Activated naive CD4-positive, alpha-beta T cell treated with anti-CD3 and anti-CD28 coated beads, Interleukin-2, amount 10 ng/mL, durations not matched to agents 7 days and 5 days (primary cell): ENCODE data around the gene SLC66A3.
A peak's percentile ranks its signal among the peaks of the same experiment; 100 is the strongest.

Experiments used
- CTCF ChIA-PET: fragments of 350-600 bp; sonication (Branson Sonifier 250); formaldehyde crosslinking; loops from one replicate; lab custom pipeline; 2021; ENCODE audit warnings: antibody characterized with exemption; lab: Charles Lee
- DNase-seq: peaks from one replicate; pipeline ENCODE4 v3.0.0-alpha.2; 2020
- H3K27ac Mint-ChIP-seq: one replicate; pipeline ENCODE4 v1.8.0; 2021; ENCODE audit warnings: mild to moderate bottlenecking, moderate library complexity, mixed read lengths
- H3K27me3 Mint-ChIP-seq: one replicate; pipeline ENCODE4 v1.8.0; 2021; ENCODE audit warnings: mild to moderate bottlenecking, mixed read lengths
- H3K36me3 Mint-ChIP-seq: one replicate; pipeline ENCODE4 v1.8.0; 2021; ENCODE audit warnings: mixed read lengths
- H3K4me1 Mint-ChIP-seq: one replicate; pipeline ENCODE4 v1.8.0; 2021; ENCODE audit warnings: mixed read lengths
- H3K4me3 Mint-ChIP-seq: one replicate; pipeline ENCODE4 v1.8.0; 2021; ENCODE audit warnings: mild to moderate bottlenecking, moderate library complexity, mixed read lengths
- H3K9me3 Mint-ChIP-seq: one replicate; pipeline ENCODE4 v1.8.0; 2021; ENCODE audit warnings: mixed read lengths

The SLC66A3 gene

DNA sequence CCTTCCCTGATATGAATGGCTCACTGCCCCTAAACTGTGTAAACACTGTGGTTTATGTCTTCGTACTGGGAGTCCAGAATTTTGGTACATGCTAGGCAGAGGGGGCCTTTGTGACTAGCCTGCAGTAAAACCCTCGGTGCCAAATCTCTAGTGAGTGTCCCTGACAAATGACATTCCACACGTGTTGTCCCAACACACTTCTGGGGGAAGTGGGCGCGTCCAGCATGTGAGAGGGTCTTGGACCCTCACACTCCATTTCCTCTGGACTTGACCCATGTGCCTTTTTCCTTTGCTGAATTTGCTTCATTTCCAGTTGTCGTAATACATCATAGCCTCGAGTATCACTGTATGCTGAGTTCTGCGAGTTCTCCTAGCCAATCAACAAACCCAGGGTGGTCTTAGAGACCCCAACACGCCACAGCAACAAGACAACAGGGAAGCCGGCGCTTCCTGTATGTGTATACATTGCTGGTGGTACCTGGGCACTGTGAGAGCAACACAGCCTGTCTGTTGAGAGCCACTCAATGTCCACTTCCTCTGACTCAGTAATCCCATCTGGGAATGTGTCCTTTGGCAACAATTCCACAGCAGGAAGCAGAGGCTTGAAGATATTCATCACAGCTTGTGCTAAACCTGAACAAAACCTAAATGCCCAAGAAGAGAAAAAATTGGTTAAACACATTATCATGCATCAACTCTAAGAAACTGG is 26.9 kb upstream of the SLC66A3 start:
- no peak overlapping the region for H3K27ac Mint-ChIP-seq
- H3K4me3 Mint-ChIP-seq, result no peak overlapping the region
- CTCF ChIA-PET, result interaction anchor here (0.8 to 6.6 kb wide), 4 partner anchors 22 to 456 kb away, joined by 3 to 147 read pairs (median 34); no protein-coding TSS in a partner anchor

DNA sequence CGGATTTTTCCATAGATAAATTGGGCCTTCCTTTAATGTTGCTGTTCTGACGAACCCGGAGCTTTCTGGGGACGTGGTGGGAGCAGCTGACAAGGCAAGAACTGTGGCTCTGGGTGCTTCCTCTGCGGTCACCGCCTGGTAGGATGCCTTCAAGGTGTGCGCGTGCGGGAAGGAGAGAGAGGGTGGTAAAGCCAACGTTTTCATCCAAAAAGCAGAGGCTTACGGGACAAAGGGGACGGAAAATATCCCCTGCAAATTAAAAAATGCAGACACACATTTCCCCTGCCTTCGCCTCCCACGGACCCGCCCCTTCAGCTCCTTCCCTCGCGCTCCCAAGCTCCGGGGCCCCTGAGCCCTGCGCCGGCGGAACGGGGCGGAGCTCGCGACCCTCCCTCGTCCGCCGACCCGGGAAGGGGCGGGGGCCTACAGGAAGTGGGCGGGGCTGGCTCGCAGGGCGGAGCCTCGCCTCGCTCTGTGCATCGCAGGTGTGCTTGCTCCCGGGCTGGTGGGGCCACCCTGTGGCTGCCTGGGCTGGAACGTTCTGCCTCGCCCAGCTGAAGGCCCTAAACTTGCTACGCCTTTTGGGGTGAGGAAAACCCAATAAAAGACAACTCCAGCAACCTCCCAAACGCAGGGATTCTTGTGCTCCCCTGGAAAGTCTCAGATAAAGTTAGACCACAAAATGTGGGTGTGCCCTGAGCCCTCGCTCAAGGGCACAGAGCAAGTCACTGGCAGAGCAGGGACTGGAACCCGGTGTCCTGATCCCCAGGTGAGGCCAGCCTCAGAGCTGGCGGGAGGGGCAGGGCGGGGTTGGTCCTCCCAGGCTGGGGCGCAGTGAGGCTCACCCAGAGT is 25.4 kb upstream of the SLC66A3 start:
- CTCF ChIA-PET, result interaction anchor here (0.9 to 6.6 kb wide), 10 partner anchors 12 to 455 kb away, joined by 3 to 147 read pairs (median 4); partner anchors contain the start of gene ROCK2
- H3K4me3 Mint-ChIP-seq, result peak overlapping the region; percentile 59
- no peaks in the 10 kb centered on the region for H3K36me3 Mint-ChIP-seq
- H3K4me1 Mint-ChIP-seq, result peaks cover 44% of the 10 kb centered on the region
- DNase-seq, result peak; percentile 89
- H3K27ac Mint-ChIP-seq, result peak overlapping the region; percentile 33
- H3K9me3 Mint-ChIP-seq, result no peaks in the 10 kb centered on the region
- H3K27me3 Mint-ChIP-seq, result peaks cover 49% of the 10 kb centered on the region

More for the DNA sequence above, 26.9 kb upstream of the SLC66A3 start:
- no peaks in the 10 kb centered on the region for H3K36me3 Mint-ChIP-seq
- H3K27me3 Mint-ChIP-seq, result peaks cover 53% of the 10 kb centered on the region
- H3K9me3 Mint-ChIP-seq, result no peaks in the 10 kb centered on the region
- DNase-seq, result no peak
- peaks cover 46% of the 10 kb centered on the region for H3K4me1 Mint-ChIP-seq

DNA sequence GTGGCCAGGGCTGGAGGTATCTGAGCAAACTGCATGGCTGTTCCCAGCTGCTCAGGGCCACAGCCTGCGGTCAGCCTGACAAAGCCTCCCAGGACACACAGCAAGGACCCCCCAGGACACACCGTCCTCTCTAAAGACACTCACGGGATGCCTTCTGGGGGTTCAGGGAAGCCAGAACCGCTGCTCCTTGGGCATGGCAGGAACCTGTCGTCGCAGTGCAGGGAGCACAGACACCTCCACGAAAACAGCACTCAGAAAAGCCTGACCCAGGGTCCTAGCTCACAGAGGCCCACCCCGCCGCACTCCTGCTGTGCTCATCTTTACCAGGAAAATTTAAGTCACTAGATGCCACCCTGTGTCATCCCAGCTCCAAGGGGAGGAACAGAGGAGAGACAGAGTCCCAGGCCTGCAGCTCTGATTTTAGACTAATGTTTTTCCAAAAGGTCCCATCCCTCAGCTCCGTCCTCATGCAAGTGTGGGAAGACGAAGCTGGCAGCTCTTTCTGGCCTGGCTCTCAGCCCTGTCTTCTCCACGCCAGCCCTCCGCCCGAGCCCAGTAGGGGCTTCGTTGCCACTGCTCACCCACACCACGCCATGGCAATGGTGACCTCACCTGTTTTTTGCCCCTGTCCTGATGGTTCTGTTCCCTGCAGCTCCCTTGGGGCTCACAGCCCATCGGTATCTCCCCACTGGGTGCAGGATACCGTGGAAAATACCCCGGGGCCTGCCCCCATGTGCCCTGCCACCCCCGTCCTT is 23.9 kb upstream of the SLC66A3 start:
- Mint-ChIP-seq H3K36me3 (no peaks in the 10 kb centered on the region), H3K4me1 (peaks cover 44% of the 10 kb centered on the region), H3K4me3 (peak overlapping the region; percentile 50), H3K27me3 (peaks cover 38% of the 10 kb centered on the region), H3K9me3 (no peaks in the 10 kb centered on the region), H3K27ac (peak overlapping the region; percentile 61)
- no peak for DNase-seq
- CTCF ChIA-PET, result interaction anchor here (0.6 to 6.6 kb wide), 27 partner anchors 7 to 551 kb away, joined by 3 to 147 read pairs (median 6); partner anchors contain the start of gene SLC66A3

GRCh38 chr2:11132036-11132671 is 23.1 kb upstream of the SLC66A3 start:
- Mint-ChIP-seq H3K9me3 (no peaks in the 10 kb centered on the region), H3K4me3 (peak overlapping the region; percentile 50), H3K27me3 (peaks cover 37% of the 10 kb centered on the region), H3K27ac (peak overlapping the region; percentile 59), H3K36me3 (no peaks in the 10 kb centered on the region), H3K4me1 (peaks cover 44% of the 10 kb centered on the region)
- CTCF ChIA-PET, result interaction anchor here (0.6 to 6.6 kb wide), 44 partner anchors 8 to 550 kb away, joined by 3 to 147 read pairs (median 6); partner anchors contain the start of genes E2F6 and SLC66A3
- peak; percentile 33 for DNase-seq

DNA sequence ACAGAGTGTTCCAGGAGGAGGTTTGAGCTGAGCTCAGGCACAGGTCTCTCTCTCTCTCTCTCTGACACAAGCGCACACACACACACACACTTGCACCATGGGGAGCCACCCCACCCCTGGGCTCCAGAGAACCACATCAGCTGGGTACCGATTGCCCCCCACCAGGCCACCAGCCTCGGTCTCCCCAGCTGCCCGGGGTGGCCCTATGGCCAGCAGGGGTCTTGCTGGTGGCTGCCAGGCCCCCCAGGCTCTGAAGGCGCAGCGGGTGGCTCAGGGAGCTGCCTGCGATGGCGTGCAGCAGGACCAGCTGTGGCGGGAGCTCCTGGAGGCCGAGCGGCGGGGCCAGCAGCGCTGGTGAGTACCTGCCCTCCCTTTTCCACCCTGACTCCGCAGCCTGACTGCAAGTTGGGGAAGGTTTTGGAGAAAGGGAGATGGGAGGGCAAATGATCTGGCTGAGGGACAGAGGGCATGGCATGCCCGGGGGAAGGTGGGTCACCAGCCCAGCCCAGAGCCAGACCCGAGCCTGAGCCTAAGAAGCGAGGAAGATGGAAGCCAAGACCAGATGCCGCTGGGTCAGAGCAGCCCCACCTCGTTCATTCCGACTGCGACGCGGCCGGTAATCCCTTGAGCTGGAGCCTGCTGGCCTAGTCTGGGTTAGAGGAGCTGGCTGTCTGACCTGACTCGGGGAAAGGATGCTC is 21.9 kb upstream of the SLC66A3 start:
- no peak for DNase-seq
- no peaks in the 10 kb centered on the region for H3K36me3 Mint-ChIP-seq
- H3K9me3 Mint-ChIP-seq, result no peaks in the 10 kb centered on the region
- no peak overlapping the region for H3K27ac Mint-ChIP-seq
- CTCF ChIA-PET, result interaction anchor here (0.6 to 6.6 kb wide), 40 partner anchors 9 to 559 kb away, joined by 3 to 147 read pairs (median 6); partner anchors contain the start of genes E2F6 and SLC66A3
- peaks cover 37% of the 10 kb centered on the region for H3K4me1 Mint-ChIP-seq
- peak overlapping the region; percentile 50 for H3K4me3 Mint-ChIP-seq
- peaks cover 35% of the 10 kb centered on the region for H3K27me3 Mint-ChIP-seq

DNA sequence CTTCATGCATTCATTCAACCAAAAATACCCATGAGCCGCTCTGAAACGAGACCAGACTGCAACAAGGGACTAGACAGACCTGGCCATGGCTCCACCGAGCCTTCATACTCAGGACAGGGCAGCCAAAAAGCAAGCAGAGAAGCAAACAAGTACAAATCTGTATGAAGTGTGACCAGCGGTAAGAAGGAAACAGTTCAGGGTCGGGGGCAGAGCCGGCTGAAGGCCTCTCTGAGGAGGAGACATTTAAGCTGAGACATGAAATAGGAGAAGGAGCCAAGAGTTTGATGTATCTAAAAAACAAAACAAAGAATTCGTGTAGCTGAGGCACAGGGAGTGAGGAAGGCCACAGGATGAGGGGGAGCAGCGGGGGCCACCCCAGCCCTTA is 21.3 kb upstream of the SLC66A3 start:
- Mint-ChIP-seq H3K36me3 (no peaks in the 10 kb centered on the region), H3K4me1 (peaks cover 34% of the 10 kb centered on the region), H3K27me3 (peaks cover 33% of the 10 kb centered on the region), H3K4me3 (no peak overlapping the region), H3K27ac (no peak overlapping the region), H3K9me3 (no peaks in the 10 kb centered on the region)
- CTCF ChIA-PET, result interaction anchor here (1.0 to 6.6 kb wide), 13 partner anchors 10 to 451 kb away, joined by 3 to 147 read pairs (median 10); partner anchors contain the start of gene SLC66A3
- DNase-seq, result no peak

DNA sequence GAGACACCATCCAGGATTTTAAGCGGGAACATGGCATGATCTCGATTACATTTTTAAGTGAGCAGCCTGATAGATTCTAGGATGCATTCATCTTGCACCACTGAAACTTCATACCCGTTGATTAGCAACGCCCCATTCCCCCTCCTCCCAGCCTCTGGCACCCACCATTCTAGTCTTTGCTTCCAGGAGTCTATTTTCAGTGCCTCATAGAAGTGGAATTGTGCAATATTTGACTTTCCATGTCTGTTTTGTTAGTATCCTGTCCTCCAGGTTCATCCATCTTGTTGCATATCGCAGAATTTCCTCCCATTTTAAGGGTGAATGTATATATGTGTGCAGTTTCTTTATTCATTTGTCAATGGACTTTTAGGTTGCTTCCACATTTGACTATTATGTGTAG is 20.9 kb upstream of the SLC66A3 start:
- no peaks in the 10 kb centered on the region for H3K9me3 Mint-ChIP-seq
- no peaks in the 10 kb centered on the region for H3K36me3 Mint-ChIP-seq
- H3K27ac Mint-ChIP-seq, result no peak overlapping the region
- CTCF ChIA-PET, result interaction anchor here (1.0 to 6.6 kb wide), 3 partner anchors 10 to 450 kb away, joined by 3 to 147 read pairs (median 13); no protein-coding TSS in a partner anchor
- peaks cover 33% of the 10 kb centered on the region for H3K27me3 Mint-ChIP-seq
- peaks cover 34% of the 10 kb centered on the region for H3K4me1 Mint-ChIP-seq
- DNase-seq, result no peak
- H3K4me3 Mint-ChIP-seq, result no peak overlapping the region

DNA sequence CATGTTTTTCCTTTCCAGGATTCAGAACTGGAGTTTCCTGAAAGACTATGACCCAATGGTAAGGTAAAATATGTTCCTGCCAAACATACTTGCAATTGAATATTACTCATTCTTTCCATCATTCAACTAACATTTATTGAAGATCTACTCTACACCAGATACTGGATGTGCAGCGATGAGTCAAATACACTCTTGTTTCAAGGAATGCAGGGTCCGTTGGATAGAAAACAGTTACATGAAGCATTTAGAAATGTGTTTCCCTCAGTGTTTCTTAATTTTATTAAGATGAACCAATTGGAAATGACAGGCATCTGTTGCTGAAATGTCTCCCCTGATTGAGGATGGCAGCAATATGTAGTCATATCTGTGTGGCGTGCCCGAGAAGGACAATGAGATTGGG is 14.8 kb upstream of the SLC66A3 start:
- Mint-ChIP-seq H3K9me3 (no peaks in the 10 kb centered on the region), H3K27me3 (peaks cover 42% of the 10 kb centered on the region), H3K4me3 (no peak overlapping the region), H3K4me1 (no peaks in the 10 kb centered on the region), H3K27ac (no peak overlapping the region), H3K36me3 (no peaks in the 10 kb centered on the region)
- no peak for DNase-seq
- CTCF ChIA-PET, result no interaction called here

DNA sequence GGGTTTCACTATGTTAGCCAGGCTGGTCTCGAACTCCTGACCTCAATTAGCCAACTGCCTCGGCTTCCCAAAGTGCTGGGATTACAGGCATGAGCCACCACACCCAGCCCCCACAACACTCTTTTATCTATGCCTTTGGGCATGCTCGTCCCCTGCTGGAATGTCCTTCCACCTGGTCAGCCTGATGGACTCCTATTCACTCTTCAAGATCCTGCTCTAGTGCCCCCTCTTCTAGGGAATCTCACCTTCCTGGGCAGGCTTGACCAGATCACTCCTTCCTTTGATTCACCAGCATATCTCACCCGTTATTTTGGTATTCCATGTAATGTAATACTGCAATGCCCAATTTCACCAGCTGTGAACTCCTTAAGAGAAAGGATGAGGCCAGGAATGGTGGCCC is 13.9 kb upstream of the SLC66A3 start:
- Mint-ChIP-seq H3K27ac (no peak overlapping the region), H3K9me3 (no peaks in the 10 kb centered on the region), H3K4me3 (no peak overlapping the region), H3K27me3 (peaks cover 41% of the 10 kb centered on the region), H3K4me1 (no peaks in the 10 kb centered on the region), H3K36me3 (no peaks in the 10 kb centered on the region)
- no peak for DNase-seq
- CTCF ChIA-PET, result no interaction called here

DNA sequence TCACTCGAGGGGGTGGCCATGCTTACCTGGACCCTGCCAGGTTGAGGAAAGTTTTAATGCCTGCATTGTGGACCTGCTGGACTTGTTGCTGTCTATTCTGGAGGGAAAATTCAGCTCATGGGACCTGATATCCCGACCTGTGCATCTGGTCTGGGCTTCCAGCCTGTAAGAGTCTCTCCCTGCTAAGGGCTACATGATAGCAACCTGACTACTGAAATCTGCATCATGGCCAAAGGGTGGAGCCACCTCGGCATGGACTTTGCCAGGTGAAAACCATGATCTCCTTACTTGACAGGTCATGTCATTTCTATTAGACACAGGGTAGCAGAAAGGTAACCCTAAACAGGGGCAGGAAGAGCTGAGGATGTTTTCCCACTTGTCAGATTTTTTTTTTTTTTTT is 12.9 kb upstream of the SLC66A3 start:
- peaks cover 36% of the 10 kb centered on the region for H3K27me3 Mint-ChIP-seq
- no peak overlapping the region for H3K27ac Mint-ChIP-seq
- CTCF ChIA-PET, result interaction anchor here (1.2 kb wide), 1 partner anchor 9 kb away, joined by 3 read pairs; a partner anchor contains a TSS
- H3K9me3 Mint-ChIP-seq, result no peaks in the 10 kb centered on the region
- DNase-seq, result no peak
- H3K36me3 Mint-ChIP-seq, result no peaks in the 10 kb centered on the region
- H3K4me3 Mint-ChIP-seq, result no peak overlapping the region
- H3K4me1 Mint-ChIP-seq, result no peaks in the 10 kb centered on the region

GRCh38 chr2:11142987-11143386 is 12.3 kb upstream of the SLC66A3 start:
- Mint-ChIP-seq H3K36me3 (no peaks in the 10 kb centered on the region), H3K27ac (no peak overlapping the region), H3K27me3 (peaks cover 37% of the 10 kb centered on the region), H3K4me1 (no peaks in the 10 kb centered on the region), H3K9me3 (no peaks in the 10 kb centered on the region), H3K4me3 (no peak overlapping the region)
- DNase-seq, result no peak
- CTCF ChIA-PET, result interaction anchor here (1.2 to 2.2 kb wide), 3 partner anchors 10 to 18 kb away, joined by 3 to 9 read pairs (median 3); a partner anchor contains a TSS

GRCh38 chr2:11144077-11144737 is 11.1 kb upstream of the SLC66A3 start:
- CTCF ChIA-PET, result interaction anchor here (1.5 to 2.2 kb wide), 3 partner anchors 11 to 25 kb away, joined by 3 to 9 read pairs (median 3); a partner anchor contains a TSS
- H3K9me3 Mint-ChIP-seq, result no peaks in the 10 kb centered on the region
- H3K36me3 Mint-ChIP-seq, result no peaks in the 10 kb centered on the region
- no peak for DNase-seq
- no peak overlapping the region for H3K27ac Mint-ChIP-seq
- no peak overlapping the region for H3K4me3 Mint-ChIP-seq
- no peaks in the 10 kb centered on the region for H3K4me1 Mint-ChIP-seq
- H3K27me3 Mint-ChIP-seq, result peaks cover 40% of the 10 kb centered on the region
